Fibroblast of lung (primary cell): ENCODE data around the gene SPACA4.

Experiments used
- CTCF ChIP-seq, 2 donors: IDR thresholded peaks in 1 of 2; conservative IDR thresholded peaks in 1 of 2; 1 replicate in 1 of 2; 2 replicates in 1 of 2; pipeline ENCODE4 v1.5.1; 2011 to 2012; ENCODE audit warnings: low read length in 2 of 2, control low read depth in 1 of 2, inconsistent platforms in 1 of 2, low read depth in 1 of 2, mild to moderate bottlenecking in 1 of 2
- EZH2 ChIP-seq: IDR thresholded peaks from 2 replicates; pipeline ENCODE4 v1.5.1; 2012; ENCODE audit warnings: low read length, control low read depth, mild to moderate bottlenecking; ENCODE audit errors: missing control alignments

GRCh38 chr19:48618916-48619691, 12.6 kb downstream of the SPACA4 start, which contains the start of the genes RPL18 and SPHK2:
- TF ChIP-seq EZH2 (no peak), CTCF (conservative IDR thresholded peaks at IDR 0.05 in 1 of 2, IDR thresholded peaks at IDR 0.05 in 1 of 2; ENCODE audit: low read depth in 1 of 2, low read length in 2 of 2) (peak in 1 of 2 donors; percentile 3)
